Measurements from ENCODE around the gene NUP133. TPM values are rescaled to one million over a fixed set of nuclear protein-coding genes. Genes with fewer than 3 reads are reported as not detected.
A peak's percentile ranks its signal among the peaks of the same experiment; 100 is the strongest.

NUP133 gene
- total RNA-seq, 1 experiment from 2014 or later: 65.2 TPM

DNA sequence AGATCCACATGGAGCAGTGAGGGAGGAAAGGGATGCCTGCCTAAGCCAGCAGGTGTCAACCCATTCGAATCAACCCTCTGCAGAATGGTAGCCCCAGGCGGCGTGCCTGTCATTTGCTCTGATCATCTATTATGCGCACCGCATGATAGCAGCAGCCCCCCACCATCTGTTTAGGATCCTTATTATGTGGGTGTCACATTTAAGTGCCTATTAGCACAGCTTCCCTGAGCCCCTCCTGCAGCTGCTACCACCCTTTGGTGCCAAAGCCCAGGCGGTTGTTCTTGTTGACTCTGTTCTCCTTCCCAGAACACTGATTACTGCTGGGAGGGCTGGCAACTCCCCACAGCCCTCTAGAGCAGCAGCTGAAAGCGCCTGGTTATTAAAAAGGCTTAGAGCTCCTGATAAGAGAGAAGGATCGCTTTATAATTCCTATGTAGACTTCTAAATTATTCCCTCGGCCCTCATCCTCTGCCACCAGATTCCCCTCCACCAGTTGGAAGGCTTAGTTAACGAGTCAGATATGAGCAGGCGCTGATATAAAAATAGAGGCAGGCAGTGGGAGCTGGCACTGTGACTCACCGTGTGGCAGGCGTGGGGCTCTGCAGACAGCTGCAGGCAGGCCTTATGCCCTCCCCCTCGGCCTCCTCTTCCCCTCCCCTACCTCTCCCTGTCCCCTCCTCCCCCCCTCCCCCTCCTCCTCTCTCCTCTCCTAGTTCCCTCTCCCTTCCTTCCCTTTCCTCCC, 97.3 kb downstream of the NUP133 start:
- BruUV-seq (replicated peaks): no TSS peak
- Mint-ChIP-seq H3K4me3 (ENCODE audit: unreplicated experiment) (no peak overlapping the region), H3K9me3 (ENCODE audit: unreplicated experiment) (no peaks in the 10 kb centered on the region), H3K4me1 (ENCODE audit: insufficient read depth, unreplicated experiment) (peaks cover 7% of the 10 kb centered on the region), H3K36me3 (ENCODE audit: insufficient read depth, unreplicated experiment) (no peaks in the 10 kb centered on the region), H3K27me3 (ENCODE audit: insufficient read depth, unreplicated experiment) (peaks cover 33% of the 10 kb centered on the region), H3K27ac (ENCODE audit: low read depth, unreplicated experiment) (no peak overlapping the region)
- intact Hi-C loops (cut with micrococcal nuclease): loop anchor here (10.0 kb wide), 1 partner anchor 66 kb away; the partner anchor contains the start of gene CCSAP
- peak; percentile 74 for DNase-seq (ENCODE audit: unreplicated experiment)
- ChIA-PET CTCF (interaction anchor here (0.8 to 1.3 kb wide), 6 partner anchors 10 to 167 kb away, joined by 3 to 4 read pairs (median 3); no protein-coding TSS in a partner anchor), POLR2A (interaction anchor here (1.0 to 1.7 kb wide), 6 partner anchors 10 to 69 kb away, joined by 3 to 7 read pairs (median 4); no protein-coding TSS in a partner anchor)
- TF ChIP-seq, protein P1, sequence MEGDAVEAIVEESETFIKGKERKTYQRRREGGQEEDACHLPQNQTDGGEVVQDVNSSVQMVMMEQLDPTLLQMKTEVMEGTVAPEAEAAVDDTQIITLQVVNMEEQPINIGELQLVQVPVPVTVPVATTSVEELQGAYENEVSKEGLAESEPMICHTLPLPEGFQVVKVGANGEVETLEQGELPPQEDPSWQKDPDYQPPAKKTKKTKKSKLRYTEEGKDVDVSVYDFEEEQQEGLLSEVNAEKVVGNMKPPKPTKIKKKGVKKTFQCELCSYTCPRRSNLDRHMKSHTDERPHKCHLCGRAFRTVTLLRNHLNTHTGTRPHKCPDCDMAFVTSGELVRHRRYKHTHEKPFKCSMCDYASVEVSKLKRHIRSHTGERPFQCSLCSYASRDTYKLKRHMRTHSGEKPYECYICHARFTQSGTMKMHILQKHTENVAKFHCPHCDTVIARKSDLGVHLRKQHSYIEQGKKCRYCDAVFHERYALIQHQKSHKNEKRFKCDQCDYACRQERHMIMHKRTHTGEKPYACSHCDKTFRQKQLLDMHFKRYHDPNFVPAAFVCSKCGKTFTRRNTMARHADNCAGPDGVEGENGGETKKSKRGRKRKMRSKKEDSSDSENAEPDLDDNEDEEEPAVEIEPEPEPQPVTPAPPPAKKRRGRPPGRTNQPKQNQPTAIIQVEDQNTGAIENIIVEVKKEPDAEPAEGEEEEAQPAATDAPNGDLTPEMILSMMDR (IDR thresholded peaks at IDR 0.05; ENCODE audit: unreplicated experiment): no peak

DNA sequence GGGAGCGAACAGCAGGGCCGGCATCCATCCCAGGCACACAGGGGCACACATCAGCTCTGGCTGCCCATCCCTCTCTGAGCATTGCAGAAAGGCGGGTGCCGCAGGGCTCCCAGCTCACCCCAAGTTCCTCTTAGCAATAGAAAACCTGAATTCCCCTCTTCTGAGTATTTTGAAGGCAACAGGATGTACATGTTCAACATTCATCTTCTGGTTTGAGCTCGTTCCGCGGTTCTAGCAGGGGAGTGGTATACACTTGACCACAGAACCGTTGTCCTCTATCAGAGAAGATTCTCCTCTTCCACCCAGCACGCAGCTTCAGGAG, 97.8 kb downstream of the NUP133 start:
- CTCF ChIA-PET: interaction anchor here (0.8 to 1.3 kb wide), 6 partner anchors 10 to 152 kb away, joined by 3 to 4 read pairs (median 3); no protein-coding TSS in a partner anchor
- no peak overlapping the region for H3K4me3 Mint-ChIP-seq (ENCODE audit: unreplicated experiment)
- BruUV-seq (replicated peaks): no TSS peak
- intact Hi-C loops (cut with micrococcal nuclease): loop anchor here (10.0 kb wide), 1 partner anchor 66 kb away; the partner anchor contains the start of gene CCSAP
- H3K27me3 Mint-ChIP-seq (ENCODE audit: insufficient read depth, unreplicated experiment): peaks cover 38% of the 10 kb centered on the region
- POLR2A ChIA-PET: interaction anchor here (1.0 to 1.7 kb wide), 4 partner anchors 10 to 63 kb away, joined by 3 to 7 read pairs (median 4); no protein-coding TSS in a partner anchor
- no peak overlapping the region for H3K27ac Mint-ChIP-seq (ENCODE audit: low read depth, unreplicated experiment)
- DNase-seq (ENCODE audit: unreplicated experiment): no peak
- H3K9me3 Mint-ChIP-seq (ENCODE audit: unreplicated experiment): no peaks in the 10 kb centered on the region
- H3K4me1 Mint-ChIP-seq (ENCODE audit: insufficient read depth, unreplicated experiment): peaks cover 7% of the 10 kb centered on the region
- no peaks in the 10 kb centered on the region for H3K36me3 Mint-ChIP-seq (ENCODE audit: insufficient read depth, unreplicated experiment)
- TF ChIP-seq, protein P1 (IDR thresholded peaks at IDR 0.05; ENCODE audit: unreplicated experiment): no peak

DNA sequence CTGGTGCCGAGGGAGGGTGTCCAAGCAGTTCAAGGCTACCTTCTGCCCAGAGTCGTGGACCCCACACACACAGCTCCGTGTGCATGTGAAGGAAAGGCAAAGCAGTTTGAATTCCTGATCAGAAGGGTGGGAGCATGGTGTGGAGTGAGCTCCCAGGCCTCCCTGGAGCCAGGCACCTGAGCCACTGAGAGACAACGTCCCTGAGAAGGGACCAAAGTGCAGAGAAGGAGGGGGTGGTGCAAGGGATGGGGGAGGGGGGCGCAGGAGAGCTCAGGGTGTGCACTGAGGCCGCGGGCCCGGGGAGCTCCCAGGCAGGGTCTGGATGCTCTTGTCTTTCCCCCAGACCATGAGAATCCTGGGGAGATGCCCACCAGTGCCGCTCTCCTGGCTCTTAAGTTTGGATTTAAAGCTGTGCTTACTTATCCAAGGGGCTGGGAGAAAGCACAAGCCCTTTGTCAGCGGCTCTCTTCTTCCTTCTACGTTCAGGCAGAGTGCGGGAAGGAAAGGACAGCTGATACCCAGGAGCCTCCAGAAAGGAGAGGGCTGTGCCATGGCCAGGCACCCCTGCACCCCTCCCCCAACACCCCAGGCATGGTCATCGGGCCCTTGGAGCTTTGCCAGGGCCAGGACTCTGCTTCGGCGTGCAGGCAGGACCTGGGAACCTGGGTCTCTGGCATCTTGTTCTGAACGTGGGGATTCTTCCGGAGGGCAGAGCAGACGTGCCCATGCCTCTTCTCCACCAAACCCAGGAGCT, 98.3 kb downstream of the NUP133 start:
- no peaks in the 10 kb centered on the region for H3K9me3 Mint-ChIP-seq (ENCODE audit: unreplicated experiment)
- TF ChIP-seq, protein P1 (IDR thresholded peaks at IDR 0.05; ENCODE audit: unreplicated experiment): no peak

More for the DNA sequence above, 98.3 kb downstream of the NUP133 start:
- intact Hi-C loops (cut with micrococcal nuclease): loop anchor here (10.0 kb wide), 1 partner anchor 65 kb away; the partner anchor contains the start of gene CCSAP
- ChIA-PET CTCF (interaction anchor here (0.6 to 1.4 kb wide), 10 partner anchors 11 to 151 kb away, joined by 3 to 5 read pairs (median 3); no protein-coding TSS in a partner anchor), POLR2A (interaction anchor here (1.7 kb wide), 3 partner anchors 11 to 62 kb away, joined by 4 to 7 read pairs (median 5); no protein-coding TSS in a partner anchor)
- no peak for DNase-seq (ENCODE audit: unreplicated experiment)
- no TSS peak for BruUV-seq (replicated peaks)
- peaks cover 42% of the 10 kb centered on the region for H3K27me3 Mint-ChIP-seq (ENCODE audit: insufficient read depth, unreplicated experiment)
- no peaks in the 10 kb centered on the region for H3K36me3 Mint-ChIP-seq (ENCODE audit: insufficient read depth, unreplicated experiment)
- H3K4me3 Mint-ChIP-seq (ENCODE audit: unreplicated experiment): no peak overlapping the region
- H3K4me1 Mint-ChIP-seq (ENCODE audit: insufficient read depth, unreplicated experiment): peaks cover 7% of the 10 kb centered on the region
- H3K27ac Mint-ChIP-seq (ENCODE audit: low read depth, unreplicated experiment): no peak overlapping the region
